Mesenchymal stem cell (in vitro differentiated cells and primary cell): ENCODE results near the gene DPM2.

ENCODE experiments used
- DNase-seq: peaks from one replicate; pipeline ENCODE4 v3.0.0-alpha.2; 2013
- H2AFZ ChIP-seq: one replicate; pipeline ENCODE4 v1.6.1; 2013; ENCODE audit warnings: low read depth, mild to moderate bottlenecking, control low read depth, inconsistent platforms, low read length, moderate library complexity
- H2AK5ac ChIP-seq: 2 replicates; pipeline ENCODE4 v1.6.1; 2013; ENCODE audit warnings: low read length, moderate library complexity, mild to moderate bottlenecking, inconsistent platforms; ENCODE audit not compliant: severe bottlenecking
- H2BK120ac ChIP-seq: one replicate; pipeline ENCODE4 v1.6.1; 2013; ENCODE audit warnings: low read depth, mild to moderate bottlenecking, inconsistent platforms, low read length, moderate library complexity
- H2BK12ac ChIP-seq, 2 experiments: one replicate each; pipeline ENCODE4 v1.6.1; 2013; ENCODE audit warnings: inconsistent platforms in 2 of 2, low read length in 2 of 2, mild to moderate bottlenecking in 2 of 2, moderate library complexity in 2 of 2, control low read depth in 1 of 2
- H2BK15ac ChIP-seq: one replicate; pipeline ENCODE4 v1.6.1; 2013; ENCODE audit warnings: mild to moderate bottlenecking, low read depth, inconsistent platforms; ENCODE audit not compliant: poor library complexity, severe bottlenecking
- H2BK5ac ChIP-seq: 2 replicates; pipeline ENCODE4 v1.6.1; 2013; ENCODE audit warnings: low read depth, mild to moderate bottlenecking, low read length, control low read depth, inconsistent platforms; ENCODE audit not compliant: poor library complexity, severe bottlenecking
- H3K14ac ChIP-seq, 2 experiments: one replicate each; pipeline ENCODE4 v1.6.1; 2013; ENCODE audit warnings: inconsistent platforms in 2 of 2, low read length in 2 of 2, control low read depth in 1 of 2, mild to moderate bottlenecking in 1 of 2, moderate library complexity in 1 of 2
- H3K18ac ChIP-seq, 2 experiments: one replicate each; pipeline ENCODE4 v1.6.1; 2013; ENCODE audit warnings: inconsistent platforms in 2 of 2, low read length in 2 of 2, control low read depth in 1 of 2, low read depth in 1 of 2, mild to moderate bottlenecking in 1 of 2
- H3K23ac ChIP-seq, 2 experiments: one replicate each; pipeline ENCODE4 v1.6.1; 2013; ENCODE audit warnings: inconsistent platforms in 2 of 2, low read length in 2 of 2, mild to moderate bottlenecking in 2 of 2, moderate library complexity in 2 of 2, control low read depth in 1 of 2
- H3K27ac ChIP-seq: 2 replicates; pipeline ENCODE4 v1.5.1; 2013; ENCODE audit warnings: mild to moderate bottlenecking, moderate library complexity, low read length, control low read depth, inconsistent platforms; ENCODE audit not compliant: poor library complexity, severe bottlenecking
- H3K27me3 ChIP-seq, 2 experiments: 2 replicates each; pipeline versions ENCODE4 v1.6.1 to v1.7.0; 2013; ENCODE audit warnings: low read length in 2 of 2, mild to moderate bottlenecking in 2 of 2, moderate library complexity in 2 of 2, control low read depth in 1 of 2, inconsistent platforms in 1 of 2; ENCODE audit not compliant: control insufficient read depth in 1 of 2, insufficient read depth in 1 of 2
- H3K36me3 ChIP-seq, 2 experiments: 2 replicates each; pipeline versions ENCODE4 v1.6.1 to v1.7.0; 2013; ENCODE audit warnings: low read length in 2 of 2, control low read depth in 1 of 2, inconsistent platforms in 1 of 2, low read depth in 1 of 2, mild to moderate bottlenecking in 1 of 2; ENCODE audit not compliant: insufficient read depth in 2 of 2, control insufficient read depth in 1 of 2
- H3K4ac ChIP-seq, 2 experiments: one replicate each; pipeline ENCODE4 v1.6.1; 2013; ENCODE audit warnings: inconsistent platforms in 2 of 2, low read length in 2 of 2, mild to moderate bottlenecking in 2 of 2, moderate library complexity in 2 of 2, control low read depth in 1 of 2, low read depth in 1 of 2
- H3K4me1 ChIP-seq: 2 replicates; pipeline ENCODE4 v1.6.1; 2013; ENCODE audit warnings: low read depth, low read length, control low read depth; ENCODE audit not compliant: control insufficient read depth, insufficient read depth
- H3K4me2 ChIP-seq: 2 replicates; pipeline ENCODE4 v1.6.1; 2013; ENCODE audit warnings: low read length, mild to moderate bottlenecking, inconsistent platforms; ENCODE audit not compliant: poor library complexity, severe bottlenecking
- H3K4me3 ChIP-seq, 2 experiments: 2 replicates each; pipeline versions ENCODE4 v1.5.1 to v1.7.0; 2013; ENCODE audit warnings: low read length in 2 of 2, mild to moderate bottlenecking in 2 of 2, control low read depth in 1 of 2, low read depth in 1 of 2; ENCODE audit not compliant: insufficient read depth in 1 of 2
- H3K79me1 ChIP-seq: replicated peaks from 2 replicates; pipeline ENCODE4 v1.6.1; 2013; ENCODE audit warnings: mild to moderate bottlenecking, control low read depth, low read length, inconsistent platforms; ENCODE audit not compliant: poor library complexity, severe bottlenecking
- H3K9ac ChIP-seq: 2 replicates; pipeline ENCODE4 v1.7.0; 2013; ENCODE audit warnings: mild to moderate bottlenecking, low read length, moderate library complexity
- H3K9me3 ChIP-seq: 2 replicates; pipeline ENCODE4 v1.7.0; 2013; ENCODE audit warnings: mild to moderate bottlenecking, low read length; ENCODE audit not compliant: control insufficient read depth
- H4K8ac ChIP-seq: one replicate; pipeline ENCODE4 v1.6.1; 2013; ENCODE audit warnings: inconsistent platforms, mild to moderate bottlenecking, low read length, moderate library complexity
- H4K91ac ChIP-seq: one replicate; pipeline ENCODE4 v1.6.1; 2013; ENCODE audit warnings: mild to moderate bottlenecking, low read length, inconsistent platforms
- WGBS: methylation state at CpG from one replicate; pipeline ENCODE4 v1.1.7; 2013; ENCODE audit warnings: mixed read lengths; 5-methylcytosine and 5-hydroxymethylcytosine counted together

Gene DPM2

DNA sequence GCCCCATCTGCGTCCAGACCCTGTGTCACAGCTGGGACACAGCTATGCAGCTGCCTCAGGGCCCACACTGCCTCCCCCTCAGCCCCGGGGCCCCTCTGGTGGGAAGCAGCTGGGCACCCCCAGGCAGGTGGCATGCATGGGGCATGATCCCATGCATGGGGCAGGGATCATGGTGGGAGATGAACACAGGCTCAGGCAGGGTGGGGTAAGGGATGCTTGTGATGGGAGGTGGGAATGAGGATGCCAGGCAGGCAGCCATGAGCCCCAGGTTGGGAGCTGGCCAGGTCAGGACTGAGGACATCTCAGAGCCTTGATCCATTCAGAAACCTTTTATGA, 23.5 kb upstream of the DPM2 start:
- Histone ChIP-seq H4K8ac (peak overlapping the region; percentile 84), H3K27ac (no peak overlapping the region), H2BK120ac (peak overlapping the region; percentile 54), H2BK5ac (no peak overlapping the region), H2AFZ (no peak overlapping the region), H3K4me2 (no peak overlapping the region), H3K23ac (peak overlapping the region in 1 of 2 experiments; percentile 31), H2AK5ac (no peak overlapping the region), H3K27me3 (no peaks in the 10 kb centered on the region), H3K36me3 (peaks cover 0 to 17% of the 10 kb centered on the region in 2 experiments), H3K4ac (peak overlapping the region in 1 of 2 experiments; percentile 5), H3K79me1 (peaks cover 44% of the 10 kb centered on the region), H3K9ac (peak overlapping the region; percentile 22), H2BK15ac (no peak overlapping the region), H2BK12ac (peak overlapping the region; percentile 79 to 94), H3K18ac (peak overlapping the region in 1 of 2 experiments; percentile 74), H4K91ac (peak overlapping the region; percentile 78), H3K4me3 (no peak overlapping the region), H3K4me1 (peaks cover 33% of the 10 kb centered on the region), H3K9me3 (no peaks in the 10 kb centered on the region), H3K14ac (peak overlapping the region in 1 of 2 experiments; percentile 35)
- 100% methylated on average over 2 of the region's 2 CpGs for WGBS
- DNase-seq = no peak

- Histone ChIP-seq H3K4ac (peak overlapping the region; percentile 5 to 29), H3K14ac (peak overlapping the region in 1 of 2 experiments; percentile 45), H3K27me3 (no peaks in the 10 kb centered on the region), H2AK5ac (peak overlapping the region; percentile 47), H2AFZ (no peak overlapping the region), H3K18ac (peak overlapping the region; percentile 74 to 81), H4K8ac (peak overlapping the region; percentile 84), H3K27ac (no peak overlapping the region), H3K79me1 (peaks cover 49% of the 10 kb centered on the region), H3K23ac (peak overlapping the region in 1 of 2 experiments; percentile 31), H3K9ac (peak overlapping the region; percentile 22), H2BK12ac (peak overlapping the region; percentile 79 to 94), H3K4me3 (no peak overlapping the region), H3K36me3 (peaks cover 0 to 17% of the 10 kb centered on the region in 2 experiments), H2BK15ac (no peak overlapping the region), H3K4me1 (peaks cover 32% of the 10 kb centered on the region), H3K4me2 (no peak overlapping the region), H4K91ac (peak overlapping the region; percentile 78), H3K9me3 (no peaks in the 10 kb centered on the region), H2BK120ac (peak overlapping the region; percentile 54), H2BK5ac (no peak overlapping the region)
- DNase-seq = no peak
- 81% methylated on average over 11 of the region's 11 CpGs for WGBS
Measured at GRCh38 chr9:127960410-127961154, 22.9 kb upstream of the DPM2 start.

DNA sequence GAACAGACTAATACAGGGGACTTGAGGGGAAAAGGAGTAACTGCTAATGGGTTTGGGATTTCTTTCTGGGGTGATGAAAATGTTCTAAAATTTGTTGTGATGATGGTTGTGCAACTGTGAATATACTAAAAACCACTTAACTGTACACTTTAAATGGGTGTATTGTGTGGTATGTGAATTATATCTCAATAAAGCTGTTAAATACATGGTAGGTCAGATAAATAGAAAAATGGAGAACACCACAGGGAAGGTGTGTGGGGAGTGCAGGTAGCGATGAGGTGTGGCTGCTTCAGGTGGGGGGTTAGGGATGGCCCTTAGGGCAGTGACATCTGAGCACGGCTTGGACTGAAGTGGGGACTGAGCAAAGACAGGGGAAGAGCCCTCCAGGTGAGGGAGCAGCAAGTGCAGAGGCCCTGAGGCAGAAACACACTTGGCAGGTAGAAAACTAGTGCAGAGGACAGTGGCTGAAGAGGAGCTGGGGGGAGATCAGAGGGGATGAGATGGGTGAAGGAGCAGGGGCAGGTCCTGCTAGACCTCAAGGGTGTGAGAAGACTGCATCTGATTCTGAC, 22.3 kb upstream of the DPM2 start:
- 96% methylated on average over 2 of the region's 2 CpGs for WGBS
- Histone ChIP-seq H2AFZ (no peak overlapping the region), H2AK5ac (no peak overlapping the region), H3K18ac (peak overlapping the region; percentile 74 to 81), H3K23ac (peak overlapping the region in 1 of 2 experiments; percentile 31), H2BK15ac (no peak overlapping the region), H3K9me3 (no peaks in the 10 kb centered on the region), H3K4me1 (peaks cover 33% of the 10 kb centered on the region), H2BK12ac (peak overlapping the region in 1 of 2 experiments; percentile 21), H2BK5ac (no peak overlapping the region), H4K91ac (peak overlapping the region; percentile 73), H3K4me3 (no peak overlapping the region), H3K27me3 (no peaks in the 10 kb centered on the region), H3K4ac (peak overlapping the region in 1 of 2 experiments; percentile 29), H3K79me1 (peaks cover 47% of the 10 kb centered on the region), H2BK120ac (no peak overlapping the region), H4K8ac (no peak overlapping the region), H3K4me2 (no peak overlapping the region), H3K14ac (peak overlapping the region in 1 of 2 experiments; percentile 79), H3K9ac (peak overlapping the region; percentile 22), H3K36me3 (peaks cover 0 to 17% of the 10 kb centered on the region in 2 experiments), H3K27ac (no peak overlapping the region)
- DNase-seq = no peak

DNA sequence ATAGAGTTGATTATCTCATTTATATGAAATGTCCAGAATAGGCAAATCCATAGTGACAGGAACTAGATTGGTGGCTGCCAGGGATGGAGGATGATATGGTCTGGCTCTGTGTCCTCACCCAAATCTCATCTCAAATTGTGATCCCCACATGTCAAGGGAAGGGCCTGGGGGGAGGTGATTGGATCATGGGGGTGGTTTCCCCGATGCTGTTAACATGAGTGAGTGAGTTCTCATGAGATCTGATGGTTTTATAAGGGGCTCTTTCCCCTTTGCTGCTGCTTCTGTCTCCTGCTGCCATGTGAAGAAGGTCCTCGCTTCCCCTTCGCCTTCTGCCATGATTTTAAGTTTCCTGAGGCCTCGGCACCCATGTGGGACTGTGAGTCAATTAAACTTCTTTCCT, 21.7 kb upstream of the DPM2 start:
- no peak for DNase-seq
- Histone ChIP-seq H3K27me3 (no peaks in the 10 kb centered on the region), H4K8ac (no peak overlapping the region), H3K4me3 (no peak overlapping the region), H2BK5ac (no peak overlapping the region), H3K9me3 (no peaks in the 10 kb centered on the region), H3K4me2 (no peak overlapping the region), H3K23ac (no peak overlapping the region), H3K4ac (no peak overlapping the region), H3K36me3 (peaks cover 0 to 14% of the 10 kb centered on the region in 2 experiments), H2AFZ (no peak overlapping the region), H2AK5ac (no peak overlapping the region), H3K27ac (no peak overlapping the region), H3K79me1 (peaks cover 51% of the 10 kb centered on the region), H3K18ac (no peak overlapping the region), H2BK15ac (peak overlapping the region; percentile 39), H3K4me1 (peaks cover 35% of the 10 kb centered on the region), H4K91ac (no peak overlapping the region), H3K9ac (no peak overlapping the region), H2BK120ac (no peak overlapping the region), H3K14ac (no peak overlapping the region), H2BK12ac (no peak overlapping the region)
- WGBS = 96% methylated on average over 4 of the region's 4 CpGs
